OCI-LY7 (cell line): ENCODE measurements around the gene THYN1. TPM values are rescaled to one million over a fixed set of nuclear protein-coding genes. Genes with fewer than 3 reads are reported as not detected.

ENCODE experiments used
- BruUV-seq: library from RNA; stranded (reverse); fragments of 400-500 nt; replicated peaks from 2 replicates; lab custom pipeline; 2021; lab: Mats Ljungman, UMichigan
- CTCF ChIA-PET: fragments of 300-600 bp; sonication (Branson Sonifier 250); formaldehyde crosslinking; loops from one replicate; lab custom pipeline; 2022; ENCODE audit warnings: antibody characterized with exemption; ENCODE audit not compliant: unreplicated experiment; lab: Charles Lee
- POLR2A ChIA-PET: fragments of 300-600 bp; sonication (Branson Sonifier 250); formaldehyde crosslinking; loops from one replicate; lab custom pipeline; 2022; ENCODE audit warnings: antibody characterized with exemption; lab: Charles Lee
- DNase-seq: peaks from one replicate; pipeline ENCODE4 v3.0.0-alpha.2; 2015; ENCODE audit warnings: low spot score
- H2AFZ ChIP-seq: fragments of 200-600 bp; sonication (generic), shearing (Covaris generic); 2 replicates; pipeline ENCODE4 v1.6.1; 2014; ENCODE audit warnings: mild to moderate bottlenecking, antibody characterized with exemption, low read length, moderate library complexity
- H3K27ac ChIP-seq: fragments of 200-600 bp; sonication (generic); 2 replicates; pipeline ENCODE4 v1.5.1; 2014; ENCODE audit warnings: mixed run types, low read depth, mild to moderate bottlenecking, moderate library complexity, low read length, inconsistent platforms; ENCODE audit not compliant: poor library complexity, severe bottlenecking
- H3K36me3 ChIP-seq: fragments of 200-600 bp; sonication (generic); 2 replicates; pipeline ENCODE4 v1.6.1; 2014; ENCODE audit warnings: mild to moderate bottlenecking, antibody characterized with exemption, low read length, moderate library complexity, mixed read lengths; ENCODE audit not compliant: insufficient read depth
- H3K4me1 ChIP-seq: fragments of 200-600 bp; sonication (generic); 2 replicates; pipeline ENCODE4 v1.5.1; 2014; ENCODE audit warnings: mild to moderate bottlenecking, low read length; ENCODE audit not compliant: insufficient read depth, poor library complexity, severe bottlenecking
- H3K4me2 ChIP-seq: fragments of 200-600 bp; sonication (generic); 2 replicates; pipeline ENCODE4 v1.6.1; 2014; ENCODE audit warnings: mild to moderate bottlenecking, low read length
- H3K4me3 ChIP-seq: fragments of 200-600 bp; sonication (generic); 2 replicates; pipeline ENCODE4 v1.5.1; 2014; ENCODE audit warnings: mild to moderate bottlenecking, low read depth, low read length; ENCODE audit not compliant: poor library complexity, severe bottlenecking
- H3K79me2 ChIP-seq: fragments of 200-600 bp; sonication (generic); 2 replicates; pipeline ENCODE4 v1.6.1; 2016; ENCODE audit warnings: low read depth, mild to moderate bottlenecking, low read length, moderate library complexity, mixed read lengths; ENCODE audit not compliant: insufficient read depth
- H3K9me2 ChIP-seq: fragments of 200-600 bp; sonication (generic); 2 replicates; pipeline ENCODE4 v1.6.1; 2016; ENCODE audit warnings: mild to moderate bottlenecking, low read length, mixed read lengths; ENCODE audit not compliant: insufficient read depth
- H3K9me3 ChIP-seq: fragments of 200-600 bp; sonication (generic); 2 replicates; pipeline ENCODE4 v1.6.1; 2014; ENCODE audit warnings: mild to moderate bottlenecking, mixed run types, low read length, mixed read lengths
- H4K20me1 ChIP-seq: fragments of 200-600 bp; sonication (generic); 2 replicates; pipeline ENCODE4 v1.6.1; 2014; ENCODE audit warnings: mild to moderate bottlenecking, antibody characterized with exemption, low read length, moderate library complexity, mixed read lengths; ENCODE audit not compliant: insufficient read depth
- CTCF ChIP-seq: fragments of 200-600 bp; sonication (generic); conservative IDR thresholded peaks from 2 replicates; pipeline ENCODE4 v1.5.1; 2014; ENCODE audit warnings: mild to moderate bottlenecking, antibody characterized with exemption, low read length, moderate library complexity, mixed read lengths
- EZH2phosphoT487 ChIP-seq: fragments of 200-600 bp; sonication (generic); IDR thresholded peaks from 2 replicates; pipeline ENCODE4 v1.6.1; 2018; ENCODE audit warnings: low read depth, borderline replicate concordance, mild to moderate bottlenecking, mixed run types, antibody characterized with exemption, low read length, moderate library complexity, mixed read lengths
- intact Hi-C: fragments of 100-400 bp; cut with micrococcal nuclease; formaldehyde crosslinking; loops from one replicate; pipeline ENCODE4 v1.10.0; 2022; ENCODE audit not compliant: unreplicated experiment
- total RNA-seq, 2 experiments: library from RNA; depleted of rRNA in 1 of 2; stranded (reverse); fragments of >200 nt in 1 of 2; shearing (Covaris generic) in 1 of 2; gene quantifications; 2 replicates each; pipeline ENCODE4 v1.2.3, GENCODE V29; 2014 to 2022

The THYN1 gene
- total RNA-seq, 2 experiments from 2014 or later, result 51.6 to 101 TPM

- ChIA-PET CTCF (no interaction called here), POLR2A (interaction anchor here (0.6 to 0.8 kb wide), 2 partner anchors 19 to 152 kb away, joined by 4 to 5 read pairs; no protein-coding TSS in a partner anchor)
- Histone ChIP-seq H3K9me3 (no peaks in the 10 kb centered on the region), H3K27ac (no peak overlapping the region), H4K20me1 (no peaks in the 10 kb centered on the region), H3K4me3 (no peak overlapping the region), H3K36me3 (no peaks in the 10 kb centered on the region), H3K79me2 (no peaks in the 10 kb centered on the region), H3K4me2 (no peak overlapping the region), H3K4me1 (no peaks in the 10 kb centered on the region), H2AFZ (no peak overlapping the region), H3K9me2 (no peaks in the 10 kb centered on the region)
- DNase-seq, result no peak
- intact Hi-C loops, result no loop called here
- BruUV-seq, result no TSS peak
- no peak for TF ChIP-seq EZH2phosphoT487
- no peak for TF ChIP-seq CTCF
Observed at GRCh38 chr11:134271978-134272377, 18.8 kb upstream of the THYN1 start.

- no peaks in the 10 kb centered on the region for H3K36me3 ChIP-seq
- no peaks in the 10 kb centered on the region for H3K4me1 ChIP-seq
- intact Hi-C loops, result no loop called here
- no peaks in the 10 kb centered on the region for H3K9me2 ChIP-seq
- H3K9me3 ChIP-seq, result no peaks in the 10 kb centered on the region
- no peaks in the 10 kb centered on the region for H3K79me2 ChIP-seq
- H4K20me1 ChIP-seq, result no peaks in the 10 kb centered on the region
- no peak overlapping the region for H2AFZ ChIP-seq
- ChIA-PET CTCF (no interaction called here), POLR2A (no interaction called here)
- no peak for DNase-seq
- H3K4me3 ChIP-seq, result no peak overlapping the region
- no peak overlapping the region for H3K4me2 ChIP-seq
- no peak for TF ChIP-seq EZH2phosphoT487
- TF ChIP-seq CTCF, result 0 out of 2 replicates have a peak, but pooled peaks have one; percentile 31
- H3K27ac ChIP-seq, result no peak overlapping the region
- no TSS peak for BruUV-seq
Observed at GRCh38 chr11:134270250-134270714, 17.1 kb upstream of the THYN1 start.

GRCh38 chr11:134267966-134268365 is 14.8 kb upstream of the THYN1 start:
- H3K4me2 ChIP-seq, result no peak overlapping the region
- no peaks in the 10 kb centered on the region for H4K20me1 ChIP-seq
- no peak overlapping the region for H3K4me3 ChIP-seq
- no TSS peak for BruUV-seq
- H3K27ac ChIP-seq, result no peak overlapping the region
- no peaks in the 10 kb centered on the region for H3K4me1 ChIP-seq
- DNase-seq, result no peak
- H3K36me3 ChIP-seq, result no peaks in the 10 kb centered on the region
- intact Hi-C loops, result no loop called here
- H3K9me3 ChIP-seq, result no peaks in the 10 kb centered on the region
- ChIA-PET CTCF (no interaction called here), POLR2A (interaction anchor here (0.5 kb wide), 1 partner anchor 1010 kb away, joined by 3 read pairs; no protein-coding TSS in a partner anchor)
- no peak overlapping the region for H2AFZ ChIP-seq
- H3K79me2 ChIP-seq, result no peaks in the 10 kb centered on the region
- H3K9me2 ChIP-seq, result no peaks in the 10 kb centered on the region
- TF ChIP-seq CTCF, result no peak
- TF ChIP-seq EZH2phosphoT487, result no peak
